PC-3 (cell line): ENCODE data around the gene FNDC7.

Experiments
- EZH2phosphoT487 ChIP-seq: fragments of 300-600 bp; sonication (generic); IDR thresholded peaks from 2 replicates; pipeline ENCODE4 v1.6.1; 2018; ENCODE audit warnings: mild to moderate bottlenecking, antibody characterized with exemption, low read length, borderline replicate concordance
- TF ChIP-seq, protein P1 (sequence below): fragments of 300-600 bp; sonication (generic); conservative IDR thresholded peaks from 2 replicates; pipeline ENCODE4 v1.5.1; 2017; ENCODE audit warnings: antibody characterized with exemption, low read depth, mild to moderate bottlenecking, low read length

DNA sequence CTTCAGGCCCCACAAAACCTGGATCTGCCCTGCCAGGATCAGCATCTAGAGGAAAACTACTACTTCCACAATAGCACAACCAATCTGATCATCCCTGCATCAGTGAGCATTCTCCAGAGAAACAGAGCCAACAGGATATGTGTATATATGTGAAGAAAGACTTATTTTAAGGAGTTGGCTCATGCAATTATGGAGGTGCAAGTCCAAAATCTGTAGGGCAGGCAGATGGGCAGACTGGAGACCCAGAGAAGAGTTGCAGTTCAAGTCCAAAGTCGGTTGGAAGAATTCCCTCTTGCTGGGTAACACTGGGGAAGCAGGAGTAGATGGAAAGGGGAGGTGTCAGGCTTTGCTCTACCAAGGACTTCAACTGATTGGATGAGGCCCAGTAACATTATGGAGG, 46.9 kb upstream of the FNDC7 start:
- TF ChIP-seq, protein P1, sequence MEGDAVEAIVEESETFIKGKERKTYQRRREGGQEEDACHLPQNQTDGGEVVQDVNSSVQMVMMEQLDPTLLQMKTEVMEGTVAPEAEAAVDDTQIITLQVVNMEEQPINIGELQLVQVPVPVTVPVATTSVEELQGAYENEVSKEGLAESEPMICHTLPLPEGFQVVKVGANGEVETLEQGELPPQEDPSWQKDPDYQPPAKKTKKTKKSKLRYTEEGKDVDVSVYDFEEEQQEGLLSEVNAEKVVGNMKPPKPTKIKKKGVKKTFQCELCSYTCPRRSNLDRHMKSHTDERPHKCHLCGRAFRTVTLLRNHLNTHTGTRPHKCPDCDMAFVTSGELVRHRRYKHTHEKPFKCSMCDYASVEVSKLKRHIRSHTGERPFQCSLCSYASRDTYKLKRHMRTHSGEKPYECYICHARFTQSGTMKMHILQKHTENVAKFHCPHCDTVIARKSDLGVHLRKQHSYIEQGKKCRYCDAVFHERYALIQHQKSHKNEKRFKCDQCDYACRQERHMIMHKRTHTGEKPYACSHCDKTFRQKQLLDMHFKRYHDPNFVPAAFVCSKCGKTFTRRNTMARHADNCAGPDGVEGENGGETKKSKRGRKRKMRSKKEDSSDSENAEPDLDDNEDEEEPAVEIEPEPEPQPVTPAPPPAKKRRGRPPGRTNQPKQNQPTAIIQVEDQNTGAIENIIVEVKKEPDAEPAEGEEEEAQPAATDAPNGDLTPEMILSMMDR: no peak
- no peak for TF ChIP-seq EZH2phosphoT487
